SK-N-SH (cell line): ENCODE measurements around the gene APOO. TPM values are rescaled to one million over a fixed set of nuclear protein-coding genes. Genes with fewer than 3 reads are reported as not detected.
"Not testable (repeated sequence)": the region's sequence is repeated elsewhere in the genome, so short reads cannot be mapped to it uniquely, and the experiment has no call there.

Source experiments
- CTCF ChIA-PET: fragments of 300-600, 350-600 bp; formaldehyde crosslinking; extraction: SDS; loops from one replicate; lab custom pipeline; 2021; lab: Yijun Ruan, JAX
- POLR2A ChIA-PET: fragments of 350-600 bp; sonication (Branson Sonifier 250); formaldehyde crosslinking; extraction: SDS; loops from one replicate; lab custom pipeline; 2020; ENCODE audit warnings: antibody characterized with exemption, inconsistent platforms; lab: Yijun Ruan, JAX
- DNase-seq: peaks from one replicate; pipeline ENCODE4 v3.0.0; 2012
- H2AFZ ChIP-seq: fragments of 200-600 bp; sonication (generic); 2 replicates; pipeline ENCODE4 v1.8.1; 2016; ENCODE audit warnings: antibody characterized with exemption, mild to moderate bottlenecking, low read depth
- H3F3A ChIP-seq: fragments of 200-600 bp; sonication (generic); replicated peaks from 2 replicates; pipeline ENCODE3; 2016; ENCODE audit warnings: antibody characterized with exemption, mild to moderate bottlenecking; ENCODE audit not compliant: insufficient read depth
- H3K27ac ChIP-seq, 2 experiments: fragments of 200-500 bp in 1 of 2; fragments of 200-600 bp in 1 of 2; sonication (Bioruptor generic) in 1 of 2; sonication (generic), shearing (Covaris generic) in 1 of 2; 2 replicates each; pipeline versions ENCODE4 v1.5.1 to v1.6.1; 2014 to 2016; ENCODE audit warnings: low read depth in 2 of 2, inconsistent platforms in 1 of 2, low read length in 1 of 2, mild to moderate bottlenecking in 1 of 2, mixed read lengths in 1 of 2
- H3K27me3 ChIP-seq: fragments of 200-600 bp; sonication (generic), shearing (Covaris generic); 2 replicates; pipeline ENCODE4 v1.6.1; 2016; ENCODE audit warnings: mixed run types; ENCODE audit not compliant: insufficient read depth
- H3K36me3 ChIP-seq, 2 experiments: fragments of 200-500 bp in 1 of 2; fragments of 200-600 bp in 1 of 2; sonication (Bioruptor generic) in 1 of 2; sonication (generic) in 1 of 2; replicated peaks in 1 of 2; 2 replicates each; pipeline versions ENCODE3 to v1.5.1; 2014 to 2016; ENCODE audit warnings: low read length in 1 of 2, mild to moderate bottlenecking in 1 of 2; ENCODE audit not compliant: insufficient read depth in 2 of 2, control insufficient read depth in 1 of 2
- H3K4me1 ChIP-seq, 2 experiments: fragments of 200-500 bp in 1 of 2; fragments of 200-600 bp in 1 of 2; sonication (Bioruptor generic) in 1 of 2; sonication (generic), shearing (Covaris generic) in 1 of 2; 2 replicates each; pipeline versions ENCODE4 v1.5.1 to v1.6.1; 2014 to 2016; ENCODE audit warnings: low read depth in 1 of 2, low read length in 1 of 2, mixed run types in 1 of 2; ENCODE audit not compliant: insufficient read depth in 2 of 2, control insufficient read depth in 1 of 2
- H3K4me2 ChIP-seq: fragments of 200-600 bp; sonication (generic), shearing (Covaris generic); 2 replicates; pipeline ENCODE4 v1.6.1; 2017; ENCODE audit warnings: mixed run types
- H3K4me3 ChIP-seq, 2 experiments: fragments of 200-500 bp in 1 of 2; fragments of 200-600 bp in 1 of 2; sonication (Bioruptor generic) in 1 of 2; sonication (generic), shearing (Covaris generic) in 1 of 2; 2 replicates each; pipeline versions ENCODE4 v1.5.1 to v1.8.1; 2014 to 2016; ENCODE audit warnings: low read depth in 2 of 2, inconsistent platforms in 1 of 2, low read length in 1 of 2, mild to moderate bottlenecking in 1 of 2, mixed read lengths in 1 of 2, moderate library complexity in 1 of 2
- H3K79me2 ChIP-seq: fragments of 200-600 bp; sonication (generic); 2 replicates; pipeline ENCODE4 v1.8.1; 2017; ENCODE audit warnings: mild to moderate bottlenecking; ENCODE audit not compliant: insufficient read depth
- H3K9ac ChIP-seq: fragments of 200-600 bp; sonication (generic); 2 replicates; pipeline ENCODE4 v1.6.1; 2017; ENCODE audit warnings: mixed run types
- H3K9me2 ChIP-seq: fragments of 200-600 bp; sonication (generic); 2 replicates; pipeline ENCODE4 v1.6.1; 2017; ENCODE audit warnings: mixed run types
- H3K9me3 ChIP-seq: fragments of 200-600 bp; sonication (generic); 2 replicates; pipeline ENCODE4 v1.6.1; 2017; ENCODE audit warnings: mixed run types, mild to moderate bottlenecking, moderate library complexity
- H4K20me1 ChIP-seq: fragments of 200-600 bp; sonication (generic); 2 replicates; pipeline ENCODE4 v1.6.1; 2017; ENCODE audit warnings: mild to moderate bottlenecking, mixed run types; ENCODE audit not compliant: insufficient read depth
- EP300 ChIP-seq, 2 experiments: IDR thresholded peaks; 2 replicates each; pipeline versions ENCODE4 v1.4.0 to v1.6.1; 2012; ENCODE audit warnings: borderline replicate concordance in 1 of 2, low read depth in 1 of 2, low read length in 1 of 2
- EZH2phosphoT487 ChIP-seq: fragments of 200-600 bp; sonication (generic); IDR thresholded peaks from 2 replicates; pipeline ENCODE4 v1.6.1; 2017; ENCODE audit warnings: low read depth, mixed run types, mild to moderate bottlenecking, antibody characterized with exemption, moderate library complexity, borderline replicate concordance
- FOSL2 ChIP-seq: IDR thresholded peaks from 2 replicates; pipeline ENCODE4 v1.4.0; 2012; ENCODE audit warnings: low read depth, mild to moderate bottlenecking, moderate library complexity, borderline replicate concordance
- FOXJ3 ChIP-seq: sonication (generic); formaldehyde crosslinking; IDR thresholded peaks from 2 replicates; pipeline ENCODE4 v1.5.1; 2020; ENCODE audit warnings: mild to moderate bottlenecking, missing genetic modification reagents
- FOXM1 ChIP-seq: IDR thresholded peaks from 2 replicates; pipeline ENCODE4 v1.4.0; 2012; ENCODE audit warnings: low read depth, mild to moderate bottlenecking
- GATA2 ChIP-seq: sonication (generic); formaldehyde crosslinking; IDR thresholded peaks from 2 replicates; pipeline ENCODE4 v1.5.0; 2020; ENCODE audit warnings: mild to moderate bottlenecking, missing genetic modification reagents
- JUND ChIP-seq: IDR thresholded peaks from 2 replicates; pipeline ENCODE4 v1.4.0; 2012
- MXI1 ChIP-seq: IDR thresholded peaks from 2 replicates; pipeline ENCODE4 v1.6.1; 2012; ENCODE audit warnings: mild to moderate bottlenecking, low read depth, low read length, improper control_type of control experiment
- NFIC ChIP-seq: IDR thresholded peaks from 2 replicates; pipeline ENCODE4 v1.4.0; 2012; ENCODE audit warnings: borderline replicate concordance
- NRF1 ChIP-seq: IDR thresholded peaks from 2 replicates; pipeline ENCODE4 v1.6.1; 2012; ENCODE audit warnings: low read depth, mild to moderate bottlenecking, low read length
- RCOR1 ChIP-seq: fragments of 150-350 bp; IDR thresholded peaks from 2 replicates; pipeline ENCODE4 v1.6.1; 2017; ENCODE audit warnings: antibody characterized with exemption, low read length
- WGBS: methylation state at CpG from one replicate; pipeline ENCODE4 v1.1.6; 2017; ENCODE audit warnings: low lambda C conversion rate; 5-methylcytosine and 5-hydroxymethylcytosine counted together
- polyA plus RNA-seq, 3 experiments: library from polyadenylated mRNA; depleted of rRNA; stranded (reverse); fragments of >200 nt; gene quantifications; 2 replicates each; pipeline ENCODE4 v1.2.3, GENCODE V29; 2012
- TF ChIP-seq, protein P1 (sequence below): fragments of 150-350 bp; IDR thresholded peaks from 2 replicates; pipeline ENCODE4 v1.6.1; 2016; ENCODE audit warnings: mild to moderate bottlenecking, low read depth, low read length
- TF ChIP-seq, protein P2 (sequence below): IDR thresholded peaks from 2 replicates; pipeline ENCODE4 v1.6.1; 2012; ENCODE audit warnings: mild to moderate bottlenecking, low read depth, low read length, moderate library complexity
- TF ChIP-seq, protein P3 (sequence below): IDR thresholded peaks from 2 replicates; pipeline ENCODE4; 2012

APOO gene
- polyA plus RNA-seq, 1 of the 3 experiments (the other 2 are of a cell fraction): 22.0 TPM

DNA sequence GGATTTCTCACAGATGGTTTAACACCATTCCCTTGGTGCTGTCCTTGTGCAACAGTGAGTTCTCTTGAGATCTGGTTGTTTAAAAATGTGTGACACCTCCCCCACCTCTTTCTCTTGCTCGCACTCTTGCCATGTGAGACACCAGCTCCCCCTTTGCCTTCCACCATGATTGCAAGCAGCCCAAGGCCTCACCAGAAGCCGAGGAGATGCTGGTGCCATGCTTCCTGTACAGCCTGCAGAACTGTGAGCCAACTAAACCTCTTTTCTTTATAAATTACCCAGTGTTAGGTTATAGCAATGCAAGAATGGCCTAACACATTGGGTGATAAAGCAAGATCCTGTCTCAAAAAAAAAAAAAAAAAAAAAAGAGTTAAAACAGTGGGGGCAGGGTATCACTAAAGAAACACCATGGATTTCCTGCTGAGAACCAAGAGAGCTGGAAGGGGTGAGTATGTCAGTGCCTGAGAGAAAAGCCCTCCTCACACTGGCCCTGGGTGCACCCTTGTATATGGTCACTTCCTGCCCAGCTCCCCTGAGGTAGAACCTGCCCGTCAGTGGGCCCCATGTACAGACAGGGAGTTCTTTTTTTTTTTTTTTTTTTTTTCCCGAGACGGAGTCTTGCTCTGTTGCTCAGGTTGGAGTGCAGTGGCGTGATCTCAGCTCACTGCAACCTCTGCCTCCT lies 46.4 kb downstream of the APOO start (continued):
- TF ChIP-seq EP300 (IDR thresholded peaks at IDR 0.05; ENCODE audit: borderline replicate concordance in 1 of 2, low read depth in 1 of 2, low read length in 1 of 2): no peak
- no peak for TF ChIP-seq JUND
- no peak for TF ChIP-seq EZH2phosphoT487
- no peak for TF ChIP-seq RCOR1
- TF ChIP-seq, protein P1, sequence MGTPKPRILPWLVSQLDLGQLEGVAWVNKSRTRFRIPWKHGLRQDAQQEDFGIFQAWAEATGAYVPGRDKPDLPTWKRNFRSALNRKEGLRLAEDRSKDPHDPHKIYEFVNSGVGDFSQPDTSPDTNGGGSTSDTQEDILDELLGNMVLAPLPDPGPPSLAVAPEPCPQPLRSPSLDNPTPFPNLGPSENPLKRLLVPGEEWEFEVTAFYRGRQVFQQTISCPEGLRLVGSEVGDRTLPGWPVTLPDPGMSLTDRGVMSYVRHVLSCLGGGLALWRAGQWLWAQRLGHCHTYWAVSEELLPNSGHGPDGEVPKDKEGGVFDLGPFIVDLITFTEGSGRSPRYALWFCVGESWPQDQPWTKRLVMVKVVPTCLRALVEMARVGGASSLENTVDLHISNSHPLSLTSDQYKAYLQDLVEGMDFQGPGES: no peak
- TF ChIP-seq NRF1: no peak
- no peak for TF ChIP-seq FOXM1
- TF ChIP-seq, protein P2, sequence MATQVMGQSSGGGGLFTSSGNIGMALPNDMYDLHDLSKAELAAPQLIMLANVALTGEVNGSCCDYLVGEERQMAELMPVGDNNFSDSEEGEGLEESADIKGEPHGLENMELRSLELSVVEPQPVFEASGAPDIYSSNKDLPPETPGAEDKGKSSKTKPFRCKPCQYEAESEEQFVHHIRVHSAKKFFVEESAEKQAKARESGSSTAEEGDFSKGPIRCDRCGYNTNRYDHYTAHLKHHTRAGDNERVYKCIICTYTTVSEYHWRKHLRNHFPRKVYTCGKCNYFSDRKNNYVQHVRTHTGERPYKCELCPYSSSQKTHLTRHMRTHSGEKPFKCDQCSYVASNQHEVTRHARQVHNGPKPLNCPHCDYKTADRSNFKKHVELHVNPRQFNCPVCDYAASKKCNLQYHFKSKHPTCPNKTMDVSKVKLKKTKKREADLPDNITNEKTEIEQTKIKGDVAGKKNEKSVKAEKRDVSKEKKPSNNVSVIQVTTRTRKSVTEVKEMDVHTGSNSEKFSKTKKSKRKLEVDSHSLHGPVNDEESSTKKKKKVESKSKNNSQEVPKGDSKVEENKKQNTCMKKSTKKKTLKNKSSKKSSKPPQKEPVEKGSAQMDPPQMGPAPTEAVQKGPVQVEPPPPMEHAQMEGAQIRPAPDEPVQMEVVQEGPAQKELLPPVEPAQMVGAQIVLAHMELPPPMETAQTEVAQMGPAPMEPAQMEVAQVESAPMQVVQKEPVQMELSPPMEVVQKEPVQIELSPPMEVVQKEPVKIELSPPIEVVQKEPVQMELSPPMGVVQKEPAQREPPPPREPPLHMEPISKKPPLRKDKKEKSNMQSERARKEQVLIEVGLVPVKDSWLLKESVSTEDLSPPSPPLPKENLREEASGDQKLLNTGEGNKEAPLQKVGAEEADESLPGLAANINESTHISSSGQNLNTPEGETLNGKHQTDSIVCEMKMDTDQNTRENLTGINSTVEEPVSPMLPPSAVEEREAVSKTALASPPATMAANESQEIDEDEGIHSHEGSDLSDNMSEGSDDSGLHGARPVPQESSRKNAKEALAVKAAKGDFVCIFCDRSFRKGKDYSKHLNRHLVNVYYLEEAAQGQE: no peak
- TF ChIP-seq FOSL2: no peak

DNA sequence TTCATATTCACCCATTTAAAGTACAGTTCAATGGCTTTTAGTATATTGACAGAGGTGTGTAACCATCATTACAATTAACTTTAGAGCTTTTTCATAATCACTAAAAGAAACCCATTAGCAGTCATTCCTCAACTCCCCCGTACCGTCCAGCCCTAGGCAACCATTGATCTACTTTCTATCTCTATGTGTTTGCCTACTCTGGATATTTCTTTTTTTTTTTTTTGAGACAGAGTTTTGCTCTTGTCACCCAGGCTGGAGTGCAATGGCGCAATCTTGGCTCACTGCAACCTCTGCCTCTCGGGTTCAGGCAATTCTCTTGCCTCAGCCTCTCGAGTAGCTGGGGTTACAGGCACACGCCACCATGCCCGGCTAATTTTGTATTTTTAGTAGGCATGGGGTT lies 48.5 kb downstream of the APOO start:
- DNase-seq, H3K4me3 ChIP-seq, H3K79me2 ChIP-seq, H3K9me2 ChIP-seq, H3K27me3 ChIP-seq, H2AFZ ChIP-seq, H3K4me1 ChIP-seq, H3K27ac ChIP-seq, H3K36me3 ChIP-seq, H3K9me3 ChIP-seq, CTCF ChIA-PET, H4K20me1 ChIP-seq, H3K9ac ChIP-seq, POLR2A ChIA-PET, H3K4me2 ChIP-seq, H3F3A ChIP-seq: not testable (repeated sequence)
- WGBS: 39% methylated on average over 7 of the region's 7 CpGs

DNA sequence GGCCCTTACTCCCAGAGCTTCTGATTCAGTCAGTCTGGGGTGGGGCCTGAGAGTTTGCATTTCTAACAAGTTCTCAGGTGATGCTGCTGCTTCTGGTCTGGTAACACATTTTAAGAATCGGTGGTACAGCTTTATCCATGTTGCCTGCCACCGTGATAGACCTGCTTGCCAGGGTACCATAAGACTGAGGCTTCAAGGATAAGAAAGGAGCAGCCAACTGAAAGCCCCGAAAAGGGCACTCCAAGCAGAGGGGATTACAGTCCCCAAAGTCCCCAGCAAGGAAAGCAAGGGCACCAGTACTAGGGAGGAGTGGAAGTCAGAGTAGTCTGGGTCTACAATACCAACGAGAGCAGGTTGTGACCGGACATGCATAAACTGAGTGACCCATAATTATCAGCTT lies 49.8 kb downstream of the APOO start:
- H3K27ac ChIP-seq: no peak overlapping the region
- no peaks in the 10 kb centered on the region for H3K36me3 ChIP-seq
- no peak overlapping the region for H3K9ac ChIP-seq
- H3K9me2 ChIP-seq: no peaks in the 10 kb centered on the region
- no peaks in the 10 kb centered on the region; the same call in 1 of the 2 replicates for H3K27me3 ChIP-seq
- no peak overlapping the region for H2AFZ ChIP-seq
- H3K4me2 ChIP-seq: no peak overlapping the region
- H3K9me3 ChIP-seq: no peaks in the 10 kb centered on the region
- no peaks in the 10 kb centered on the region for H3K79me2 ChIP-seq
- CTCF ChIA-PET: no interaction called here
- POLR2A ChIA-PET: no interaction called here
- H3K4me3 ChIP-seq: no peak overlapping the region
- WGBS: 80% methylated on average over 3 of the region's 5 CpGs
- no peaks in the 10 kb centered on the region for H3F3A ChIP-seq
- DNase-seq: no peak
- H4K20me1 ChIP-seq: no peaks in the 10 kb centered on the region
- TF ChIP-seq MXI1 (no peak), GATA2 (CRISPR knock-in tag) (no peak), FOXJ3 (CRISPR knock-in tag) (no peak), NFIC (no peak), RCOR1 (no peak)
- TF ChIP-seq, protein P3, sequence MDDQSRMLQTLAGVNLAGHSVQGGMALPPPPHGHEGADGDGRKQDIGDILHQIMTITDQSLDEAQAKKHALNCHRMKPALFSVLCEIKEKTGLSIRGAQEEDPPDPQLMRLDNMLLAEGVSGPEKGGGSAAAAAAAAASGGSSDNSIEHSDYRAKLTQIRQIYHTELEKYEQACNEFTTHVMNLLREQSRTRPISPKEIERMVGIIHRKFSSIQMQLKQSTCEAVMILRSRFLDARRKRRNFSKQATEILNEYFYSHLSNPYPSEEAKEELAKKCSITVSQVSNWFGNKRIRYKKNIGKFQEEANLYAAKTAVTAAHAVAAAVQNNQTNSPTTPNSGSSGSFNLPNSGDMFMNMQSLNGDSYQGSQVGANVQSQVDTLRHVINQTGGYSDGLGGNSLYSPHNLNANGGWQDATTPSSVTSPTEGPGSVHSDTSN: no peak
- H3K4me1 ChIP-seq: no peaks in the 10 kb centered on the region
